RWPE2 (cell line): ENCODE measurements around the gene PTPRM.
"Not testable (repeated sequence)": the region's sequence is repeated elsewhere in the genome, so short reads cannot be mapped to it uniquely, and the experiment has no call there.

ENCODE experiments used
- ATAC-seq: fragments of 200-7000 bp; cut with Tn5 transposase; 3 replicates; pipeline ENCODE4 v1.9.1; 2021; ENCODE audit warnings: low read depth
- DNase-seq: peaks from one replicate; pipeline ENCODE4 v3.0.0-alpha.2; 2020; ENCODE audit warnings: low spot score
- H3K27ac ChIP-seq: fragments of 450-650 bp; 2 replicates; pipeline ENCODE4 v1.5.1; 2017; ENCODE audit warnings: mild to moderate bottlenecking; ENCODE audit not compliant: poor library complexity, severe bottlenecking
- H3K27me3 ChIP-seq: fragments of 250-450 bp; sonication (Bioruptor Pico); 2 replicates; pipeline ENCODE4 v1.5.1; 2021; ENCODE audit warnings: mild to moderate bottlenecking, moderate library complexity; ENCODE audit not compliant: insufficient read depth, poor library complexity, severe bottlenecking
- H3K36me3 ChIP-seq: fragments of 250-450 bp; sonication (Bioruptor Pico); 2 replicates; pipeline ENCODE4 v1.5.1; 2020; ENCODE audit warnings: low read depth, mild to moderate bottlenecking, moderate library complexity
- H3K4me1 ChIP-seq: fragments of 250-450 bp; sonication (Bioruptor Pico); 2 replicates; pipeline ENCODE4 v1.5.1; 2021; ENCODE audit warnings: mild to moderate bottlenecking, moderate library complexity; ENCODE audit not compliant: insufficient read depth, poor library complexity, severe bottlenecking
- H3K4me3 ChIP-seq: fragments of 250-450 bp; sonication (Bioruptor Pico); 2 replicates; pipeline ENCODE4 v1.5.1; 2021; ENCODE audit warnings: mild to moderate bottlenecking, moderate library complexity; ENCODE audit not compliant: severe bottlenecking
- H3K9me3 ChIP-seq: fragments of 250-450 bp; sonication (Bioruptor Pico); 2 replicates; pipeline ENCODE4 v1.5.1; 2021; ENCODE audit warnings: mild to moderate bottlenecking, moderate library complexity; ENCODE audit not compliant: severe bottlenecking
- CTCF ChIP-seq: fragments of 450-650 bp; IDR thresholded peaks from one replicate; pipeline ENCODE4 v1.5.1; 2017; ENCODE audit warnings: mild to moderate bottlenecking, moderate library complexity; ENCODE audit not compliant: poor library complexity, severe bottlenecking

The PTPRM gene

GRCh38 chr18:8443505-8443904, 876.4 kb downstream of the PTPRM start:
- no peaks in the 10 kb centered on the region for H3K9me3 ChIP-seq
- peak; percentile 42; the same call in 1 of the 3 replicates for ATAC-seq

GRCh38 chr18:8446936-8447335, 879.8 kb downstream of the PTPRM start:
- not testable (repeated sequence) for H3K4me3 ChIP-seq, H3K4me1 ChIP-seq, H3K27me3 ChIP-seq, DNase-seq, H3K27ac ChIP-seq, ATAC-seq, H3K36me3 ChIP-seq, H3K9me3 ChIP-seq

More at GRCh38 chr18:8443505-8443904, 876.4 kb downstream of the PTPRM start:
- peaks cover 6% of the 10 kb centered on the region for H3K4me1 ChIP-seq
- DNase-seq, result no peak
- no peaks in the 10 kb centered on the region for H3K36me3 ChIP-seq
- TF ChIP-seq CTCF, result no peak
- no peak overlapping the region for H3K4me3 ChIP-seq
- no peak overlapping the region for H3K27ac ChIP-seq
- H3K27me3 ChIP-seq, result no peaks in the 10 kb centered on the region

- peak overlapping the region; percentile 1 for H3K27ac ChIP-seq
- H3K9me3 ChIP-seq, result no peaks in the 10 kb centered on the region
- H3K27me3 ChIP-seq, result no peaks in the 10 kb centered on the region
- TF ChIP-seq CTCF, result no peak
- ATAC-seq (peak; percentile 41; the same call in 1 of the 3 replicates), DNase-seq (no peak)
- H3K4me1 ChIP-seq, result peaks cover 6% of the 10 kb centered on the region
- no peak overlapping the region for H3K4me3 ChIP-seq
- no peaks in the 10 kb centered on the region for H3K36me3 ChIP-seq
Measured at GRCh38 chr18:8448130-8448529, 881.0 kb downstream of the PTPRM start.

GRCh38 chr18:8450013-8450412, 882.9 kb downstream of the PTPRM start:
- Histone ChIP-seq H3K4me1 (peaks cover 6% of the 10 kb centered on the region), H3K27me3 (no peaks in the 10 kb centered on the region), H3K36me3 (no peaks in the 10 kb centered on the region), H3K9me3 (no peaks in the 10 kb centered on the region), H3K27ac (no peak overlapping the region), H3K4me3 (no peak overlapping the region)
- no peak for ATAC-seq
- peak; percentile 33 for TF ChIP-seq CTCF
- no peak for DNase-seq

- Histone ChIP-seq H3K27ac (no peak overlapping the region), H3K4me3 (no peak overlapping the region), H3K9me3 (no peaks in the 10 kb centered on the region), H3K36me3 (no peaks in the 10 kb centered on the region), H3K4me1 (peaks cover 6% of the 10 kb centered on the region), H3K27me3 (no peaks in the 10 kb centered on the region)
- ATAC-seq (no peak), DNase-seq (no peak)
- TF ChIP-seq CTCF, result no peak
Measured at GRCh38 chr18:8450898-8451665, 884.0 kb downstream of the PTPRM start.
